ENCODE data around the gene MFN2. TPM values are rescaled to one million over a fixed set of nuclear protein-coding genes. Genes with fewer than 3 reads are reported as not detected.

The MFN2 gene
- total and polyA plus RNA-seq, 4 donors = 17.2 to 87.8 (median 43.2) TPM

- H3K27ac ChIP-seq (ENCODE audit: low read depth in 1 of 2, low read length in 2 of 2) = no peak overlapping the region
- H3K27me3 ChIP-seq (ENCODE audit: control insufficient read depth in 4 of 4, insufficient read depth in 4 of 4, low read length in 3 of 4) = no peaks in the 10 kb centered on the region
- H3K36me3 ChIP-seq (ENCODE audit: control insufficient read depth in 4 of 4, insufficient read depth in 3 of 4, low read depth in 1 of 4, low read length in 3 of 4) = peaks cover 10 to 35% (median 25%) of the 10 kb centered on the region in 4 donors
- no peaks in the 10 kb centered on the region for H3K9me3 ChIP-seq (ENCODE audit: control insufficient read depth in 4 of 4, low read length in 3 of 4)
- TF ChIP-seq REST (IDR thresholded peaks at IDR 0.05) = no peak
- H3K9ac ChIP-seq (ENCODE audit: low read depth in 1 of 2, low read length in 2 of 2) = no peak overlapping the region
- no peak overlapping the region for H3K4me3 ChIP-seq (ENCODE audit: low read depth in 1 of 3, low read length in 3 of 3)
- H3K4me1 ChIP-seq (ENCODE audit: control insufficient read depth in 4 of 4, insufficient read depth in 4 of 4, low read length in 3 of 4) = peaks cover 0 to 7% (median 4%) of the 10 kb centered on the region in 4 donors
- DNase-seq (ENCODE audit: low spot score) = no peak
- WGBS = 88% methylated on average over 3 of the region's 3 CpGs
Measured at GRCh38 chr1:11963622-11964021, 16.6 kb upstream of the MFN2 start.

- H3K4me3 ChIP-seq (ENCODE audit: low read depth in 1 of 3, low read length in 3 of 3) = no peak overlapping the region
- H3K27ac ChIP-seq (ENCODE audit: low read depth in 1 of 2, low read length in 2 of 2) = no peak overlapping the region
- peaks cover 10 to 38% (median 27%) of the 10 kb centered on the region in 4 donors for H3K36me3 ChIP-seq (ENCODE audit: control insufficient read depth in 4 of 4, insufficient read depth in 3 of 4, low read depth in 1 of 4, low read length in 3 of 4)
- H3K27me3 ChIP-seq (ENCODE audit: control insufficient read depth in 4 of 4, insufficient read depth in 4 of 4, low read length in 3 of 4) = no peaks in the 10 kb centered on the region
- WGBS = 92% methylated on average over 12 of the region's 12 CpGs
- DNase-seq (ENCODE audit: low spot score) = no peak
- TF ChIP-seq JUND (IDR thresholded peaks at IDR 0.05) (no peak), FOXA2 (IDR thresholded peaks at IDR 0.05) (no peak), GABPA (IDR thresholded peaks at IDR 0.05 in 1 of 2, conservative IDR thresholded peaks at IDR 0.05 in 1 of 2) (no peak), SP1 (IDR thresholded peaks at IDR 0.05) (no peak), HNF4G (IDR thresholded peaks at IDR 0.05) (no peak), HNF4A (conservative IDR thresholded peaks at IDR 0.05) (no peak), YY1 (IDR thresholded peaks at IDR 0.05) (no peak), MAX (IDR thresholded peaks at IDR 0.05) (no peak), TAF1 (conservative IDR thresholded peaks at IDR 0.05) (no peak), NR2F2 (IDR thresholded peaks at IDR 0.05) (no peak), ATF3 (IDR thresholded peaks at IDR 0.05) (no peak), REST (IDR thresholded peaks at IDR 0.05) (no peak), RAD21 (IDR thresholded peaks at IDR 0.05) (no peak), ZBTB33 (IDR thresholded peaks at IDR 0.05) (no peak), RXRA (IDR thresholded peaks at IDR 0.05) (no peak), EGR1 (IDR thresholded peaks at IDR 0.05; ENCODE audit: low read depth in 2 of 2) (no peak), FOXA1 (IDR thresholded peaks at IDR 0.05) (no peak), CTCF (IDR thresholded peaks at IDR 0.05; ENCODE audit: low read depth, low read length, missing input control) (no peak)
- peaks cover 0 to 7% (median 4%) of the 10 kb centered on the region in 4 donors for H3K4me1 ChIP-seq (ENCODE audit: control insufficient read depth in 4 of 4, insufficient read depth in 4 of 4, low read length in 3 of 4)
- no peak overlapping the region for H3K9ac ChIP-seq (ENCODE audit: low read depth in 1 of 2, low read length in 2 of 2)
- H3K9me3 ChIP-seq (ENCODE audit: control insufficient read depth in 4 of 4, low read length in 3 of 4) = no peaks in the 10 kb centered on the region
Measured at GRCh38 chr1:11964656-11965055, 15.6 kb upstream of the MFN2 start.

Data from liver (tissue), 9 donors.